ENCODE measurements around the gene NEK6.
A peak's percentile ranks its signal among the peaks of the same experiment; 100 is the strongest.

The NEK6 gene

GRCh38 chr9:124270504-124271335, 13.0 kb downstream of the NEK6 start:
- DNase-seq: no peak
- in situ Hi-C loops (cut with HindIII; ENCODE audit: low pct_ligation_motif_present, low pct_unique_long_range_greater_than_20kb, low sequenced_read_pairs): no loop called here

- in situ Hi-C loops (cut with HindIII; ENCODE audit: low pct_ligation_motif_present, low pct_unique_long_range_greater_than_20kb, low sequenced_read_pairs): no loop called here
- DNase-seq: no peak
Observed at GRCh38 chr9:124271660-124272059, 13.9 kb downstream of the NEK6 start.

GRCh38 chr9:124272118-124272517, 14.4 kb downstream of the NEK6 start:
- in situ Hi-C loops (cut with HindIII; ENCODE audit: low pct_ligation_motif_present, low pct_unique_long_range_greater_than_20kb, low sequenced_read_pairs): no loop called here
- no peak for DNase-seq

GRCh38 chr9:124272979-124273378, 15.2 kb downstream of the NEK6 start:
- in situ Hi-C loops (cut with HindIII; ENCODE audit: low pct_ligation_motif_present, low pct_unique_long_range_greater_than_20kb, low sequenced_read_pairs): no loop called here
- DNase-seq: no peak

GRCh38 chr9:124273427-124274160, 15.8 kb downstream of the NEK6 start:
- DNase-seq: no peak
- in situ Hi-C loops (cut with HindIII; ENCODE audit: low pct_ligation_motif_present, low pct_unique_long_range_greater_than_20kb, low sequenced_read_pairs): no loop called here

DNA sequence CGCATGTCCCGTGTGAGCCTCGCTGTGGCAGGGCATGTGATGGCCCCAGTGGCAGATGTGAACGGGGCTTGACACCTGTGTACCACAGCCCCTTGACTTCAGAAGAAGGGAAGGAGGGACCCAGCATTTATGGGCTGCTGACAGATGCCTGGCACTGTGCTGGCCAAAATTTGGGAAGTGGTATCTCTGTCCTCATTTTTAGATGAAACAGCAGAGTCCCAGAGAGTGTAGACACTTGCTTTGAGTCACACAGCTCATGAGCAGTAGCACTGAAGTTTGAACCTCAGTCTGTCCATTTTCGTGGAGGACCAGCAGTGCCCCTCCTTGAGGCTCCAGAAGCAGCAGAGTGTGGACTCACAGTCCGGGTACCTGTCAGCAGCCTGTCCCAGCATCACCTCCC, 16.5 kb downstream of the NEK6 start:
- in situ Hi-C loops (cut with HindIII; ENCODE audit: low pct_ligation_motif_present, low pct_unique_long_range_greater_than_20kb, low sequenced_read_pairs): no loop called here
- DNase-seq: no peak

GRCh38 chr9:124274738-124275137, 17.0 kb downstream of the NEK6 start:
- in situ Hi-C loops (cut with HindIII; ENCODE audit: low pct_ligation_motif_present, low pct_unique_long_range_greater_than_20kb, low sequenced_read_pairs): no loop called here

GRCh38 chr9:124277420-124277819, 19.7 kb downstream of the NEK6 start:
- in situ Hi-C loops (cut with HindIII; ENCODE audit: low pct_ligation_motif_present, low pct_unique_long_range_greater_than_20kb, low sequenced_read_pairs): no loop called here
- no peak for DNase-seq

More at GRCh38 chr9:124274738-124275137, 17.0 kb downstream of the NEK6 start:
- no peak for DNase-seq

GRCh38 chr9:124278054-124278540, 20.3 kb downstream of the NEK6 start:
- in situ Hi-C loops (cut with HindIII; ENCODE audit: low pct_ligation_motif_present, low pct_unique_long_range_greater_than_20kb, low sequenced_read_pairs): no loop called here
- DNase-seq: no peak

- no peak for DNase-seq
- in situ Hi-C loops (cut with HindIII; ENCODE audit: low pct_ligation_motif_present, low pct_unique_long_range_greater_than_20kb, low sequenced_read_pairs): no loop called here
Observed at GRCh38 chr9:124279531-124280175, 21.9 kb downstream of the NEK6 start.

- in situ Hi-C loops (cut with HindIII; ENCODE audit: low pct_ligation_motif_present, low pct_unique_long_range_greater_than_20kb, low sequenced_read_pairs): no loop called here
- no peak for DNase-seq
Observed at GRCh38 chr9:124280176-124280691, 22.5 kb downstream of the NEK6 start.

- DNase-seq: peak; percentile 81
- in situ Hi-C loops (cut with HindIII; ENCODE audit: low pct_ligation_motif_present, low pct_unique_long_range_greater_than_20kb, low sequenced_read_pairs): no loop called here
Observed at GRCh38 chr9:124281931-124282371, 24.2 kb downstream of the NEK6 start.

DNA sequence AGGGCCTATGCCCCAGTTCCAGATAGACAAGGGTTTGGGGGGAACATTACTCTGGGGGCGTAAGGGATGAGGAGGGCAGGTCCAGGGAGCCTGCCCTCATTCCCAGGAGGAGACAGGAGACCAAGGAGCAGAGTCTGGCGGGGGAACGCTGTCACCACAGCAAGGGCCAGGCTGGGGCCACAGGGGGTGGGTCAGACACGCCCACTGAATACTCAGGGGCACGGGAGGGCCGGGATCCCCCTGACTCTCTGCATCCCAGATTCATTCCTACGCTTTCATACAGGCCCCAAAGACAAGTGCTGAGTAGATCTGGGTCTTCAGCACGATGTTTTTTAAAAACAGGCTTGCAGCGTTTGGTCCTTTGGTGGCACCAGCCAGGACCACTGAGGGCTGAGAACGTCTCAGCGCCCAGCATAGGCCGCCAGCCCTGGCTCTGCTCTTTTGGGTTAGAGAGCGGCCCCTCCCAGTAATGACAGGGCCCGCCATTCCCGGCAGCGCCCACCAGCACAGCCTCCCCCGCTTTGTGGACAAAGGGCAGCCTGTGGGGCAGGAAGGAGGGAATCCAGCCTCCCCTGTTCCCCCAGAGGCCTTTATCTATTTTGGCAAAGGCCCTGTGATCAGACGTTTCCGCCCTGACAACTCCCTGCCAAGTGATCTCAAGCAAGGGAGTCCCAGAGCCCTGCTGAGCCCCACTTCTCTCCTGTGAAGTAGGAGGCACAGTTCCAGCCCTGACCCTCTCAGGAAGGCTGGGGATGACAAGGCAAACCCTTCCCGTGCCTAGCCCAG, 24.9 kb downstream of the NEK6 start:
- no peak for DNase-seq
- in situ Hi-C loops (cut with HindIII; ENCODE audit: low pct_ligation_motif_present, low pct_unique_long_range_greater_than_20kb, low sequenced_read_pairs): no loop called here

DNA sequence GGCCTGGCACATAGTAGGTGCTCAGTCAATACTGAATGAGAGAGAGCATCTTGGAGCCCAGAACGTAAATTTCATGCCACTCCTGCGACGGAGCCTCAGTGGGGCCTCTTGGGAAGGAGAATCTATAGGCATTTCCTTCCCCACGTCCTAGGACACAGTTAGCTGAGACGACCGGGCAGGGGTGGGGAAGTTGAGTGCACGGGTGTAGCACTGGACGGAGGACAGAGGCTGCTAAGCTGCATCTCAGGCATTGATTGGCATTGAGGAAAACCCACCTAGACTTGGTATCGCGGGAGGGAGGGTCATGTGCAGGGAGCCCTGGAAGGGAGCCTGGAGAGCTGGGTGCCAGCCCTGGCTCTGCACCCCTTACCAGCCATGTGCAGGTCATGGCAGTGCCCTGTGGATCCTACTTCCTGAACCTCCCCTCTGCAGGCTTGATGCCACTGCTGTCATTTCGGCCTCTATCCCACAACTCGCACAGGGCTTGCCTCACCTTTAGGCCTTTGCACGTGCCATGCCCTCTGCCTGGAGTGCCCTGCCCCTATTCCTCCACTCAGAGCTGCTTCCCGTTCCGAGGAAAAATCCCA, 25.6 kb downstream of the NEK6 start:
- in situ Hi-C loops (cut with HindIII; ENCODE audit: low pct_ligation_motif_present, low pct_unique_long_range_greater_than_20kb, low sequenced_read_pairs): no loop called here

GRCh38 chr9:124284237-124284831, 26.6 kb downstream of the NEK6 start:
- in situ Hi-C loops (cut with HindIII; ENCODE audit: low pct_ligation_motif_present, low pct_unique_long_range_greater_than_20kb, low sequenced_read_pairs): no loop called here
- peak; percentile 64 for DNase-seq

More for the DNA sequence above, 25.6 kb downstream of the NEK6 start:
- DNase-seq: no peak

GRCh38 chr9:124284940-124285441, 27.2 kb downstream of the NEK6 start:
- no peak for DNase-seq
- in situ Hi-C loops (cut with HindIII; ENCODE audit: low pct_ligation_motif_present, low pct_unique_long_range_greater_than_20kb, low sequenced_read_pairs): no loop called here

DNA sequence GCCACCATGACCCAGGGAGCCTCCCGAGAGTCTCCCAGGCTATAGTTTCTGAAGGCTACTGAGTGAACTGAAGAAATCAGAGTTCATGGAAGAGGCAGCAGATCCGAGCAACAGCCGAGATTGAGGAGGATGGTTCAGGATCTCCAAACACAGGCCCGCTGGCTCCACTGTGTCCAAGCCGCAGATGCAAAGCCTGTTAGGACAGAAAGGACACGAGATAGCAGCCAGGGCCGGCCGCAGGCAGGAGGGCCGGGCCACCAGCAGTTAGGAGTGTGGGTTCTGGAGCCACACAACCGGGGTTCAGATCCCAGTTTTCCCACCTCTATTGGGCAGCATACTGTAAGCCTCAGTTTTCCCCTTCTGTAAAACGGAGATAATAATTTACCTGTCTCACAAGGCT, 27.7 kb downstream of the NEK6 start:
- no peak for DNase-seq
- in situ Hi-C loops (cut with HindIII; ENCODE audit: low pct_ligation_motif_present, low pct_unique_long_range_greater_than_20kb, low sequenced_read_pairs): no loop called here

Measured in ACHN (cell line).